WTC11 (cell line): ENCODE results near the gene BCAT1. TPM values are rescaled to one million over a fixed set of nuclear protein-coding genes. Genes with fewer than 3 reads are reported as not detected.

Source experiments
- ATAC-seq: fragments of 200-7000 bp; cut with Tn5 transposase; 2 replicates; pipeline ENCODE4 v1.10.0; 2021; ENCODE audit warnings: mild to moderate bottlenecking, moderate library complexity
- CTCF ChIA-PET: fragments of 300-600 bp; sonication (Branson Sonifier 250); formaldehyde crosslinking; loops from one replicate; lab custom pipeline; 2021; ENCODE audit warnings: antibody characterized with exemption; lab: Charles Lee
- POLR2A ChIA-PET: fragments of 350-600 bp; sonication (Branson Sonifier 250); formaldehyde crosslinking; loops from one replicate; lab custom pipeline; 2021; ENCODE audit warnings: antibody characterized with exemption; lab: Charles Lee
- DNase-seq: peaks from one replicate; pipeline ENCODE4 v3.0.0; 2021; ENCODE audit warnings: low spot score
- H3K27ac Mint-ChIP-seq: 2 replicates; pipeline ENCODE4 v1.8.0; 2021; ENCODE audit warnings: mixed read lengths
- H3K27me3 Mint-ChIP-seq: 2 replicates; pipeline ENCODE4 v1.8.0; 2021; ENCODE audit warnings: low read depth, mild to moderate bottlenecking, moderate library complexity, mixed read lengths
- H3K36me3 Mint-ChIP-seq: 2 replicates; pipeline ENCODE4 v1.8.0; 2021; ENCODE audit warnings: mixed read lengths
- H3K4me1 Mint-ChIP-seq: 2 replicates; pipeline ENCODE4 v1.8.0; 2022; ENCODE audit warnings: mixed read lengths
- H3K4me3 Mint-ChIP-seq: 2 replicates; pipeline ENCODE4 v1.8.0; 2021; ENCODE audit warnings: mild to moderate bottlenecking, moderate library complexity, mixed read lengths
- H3K9me3 Mint-ChIP-seq: 2 replicates; pipeline ENCODE4 v1.8.0; 2021; ENCODE audit warnings: mixed read lengths
- ETV6 ChIP-seq: sonication (generic); formaldehyde crosslinking; IDR thresholded peaks from 2 replicates; pipeline ENCODE4 v1.8.1; 2022; ENCODE audit warnings: mild to moderate bottlenecking, missing genetic modification reagents
- FOXK1 ChIP-seq: sonication (generic); formaldehyde crosslinking; IDR thresholded peaks from 2 replicates; pipeline ENCODE4 v1.8.0; 2022; ENCODE audit warnings: mild to moderate bottlenecking, moderate library complexity, missing genetic modification reagents
- GTF2I ChIP-seq: fragments of 250-450 bp; sonication (Bioruptor Pico); conservative IDR thresholded peaks from 2 replicates; pipeline ENCODE4 v1.4.0; 2021; ENCODE audit warnings: mild to moderate bottlenecking
- JUN ChIP-seq: sonication (generic); formaldehyde crosslinking; IDR thresholded peaks from 2 replicates; pipeline ENCODE4 v1.8.0; 2023; ENCODE audit warnings: mild to moderate bottlenecking, missing genetic modification reagents
- RELA ChIP-seq: sonication (generic); formaldehyde crosslinking; IDR thresholded peaks from 2 replicates; pipeline ENCODE4 v1.8.1; 2022; ENCODE audit warnings: missing genetic modification reagents, mild to moderate bottlenecking, borderline replicate concordance
- RORB ChIP-seq: fragments of 250-450 bp; sonication (Bioruptor Pico); IDR thresholded peaks from 2 replicates; pipeline ENCODE4 v1.9.0; 2021; ENCODE audit warnings: mild to moderate bottlenecking
- TCF7 ChIP-seq: sonication (generic); formaldehyde crosslinking; IDR thresholded peaks from 2 replicates; pipeline ENCODE4 v1.8.0; 2022; ENCODE audit warnings: mild to moderate bottlenecking, low read depth, missing genetic modification reagents, moderate library complexity
- TP53 ChIP-seq: sonication (generic); formaldehyde crosslinking; IDR thresholded peaks from 2 replicates; pipeline ENCODE4 v1.8.1; 2023; ENCODE audit warnings: mild to moderate bottlenecking, missing genetic modification reagents
- ZBTB21 ChIP-seq: sonication (generic); formaldehyde crosslinking; IDR thresholded peaks from 2 replicates; pipeline ENCODE4 v1.8.1; 2023; ENCODE audit warnings: mild to moderate bottlenecking, missing genetic modification reagents, borderline replicate concordance
- ZNF219 ChIP-seq: sonication (generic); formaldehyde crosslinking; IDR thresholded peaks from 2 replicates; pipeline ENCODE4 v1.8.0; 2023; ENCODE audit warnings: missing genetic modification reagents, mild to moderate bottlenecking, borderline replicate concordance
- ZNF232 ChIP-seq: sonication (generic); formaldehyde crosslinking; IDR thresholded peaks from 2 replicates; pipeline ENCODE4 v1.8.0; 2022; ENCODE audit warnings: mild to moderate bottlenecking, missing genetic modification reagents
- ZNF396 ChIP-seq: fragments of 250-450 bp; sonication (Bioruptor Pico); IDR thresholded peaks from 2 replicates; pipeline ENCODE4 v1.8.0; 2021; ENCODE audit warnings: mild to moderate bottlenecking, moderate library complexity, borderline replicate concordance
- ZNF416 ChIP-seq: fragments of 250-450 bp; sonication (Bioruptor Pico); IDR thresholded peaks from 2 replicates; pipeline ENCODE4 v1.9.0; 2021; ENCODE audit warnings: mild to moderate bottlenecking, inconsistent platforms
- ZNF423 ChIP-seq: fragments of 250-450 bp; sonication (Bioruptor Pico); IDR thresholded peaks from 2 replicates; pipeline ENCODE4 v2.1.2; 2022; ENCODE audit warnings: mild to moderate bottlenecking, moderate library complexity
- total RNA-seq: library from RNA; stranded (reverse); gene quantifications from 3 replicates; pipeline ENCODE4 v1.2.3, GENCODE V29; 2021
- TF ChIP-seq, protein P1 (sequence below): sonication (generic); formaldehyde crosslinking; IDR thresholded peaks from 2 replicates; pipeline ENCODE4 v1.8.0; 2022; ENCODE audit warnings: mild to moderate bottlenecking, missing genetic modification reagents
- TF ChIP-seq, protein P2 (sequence below): fragments of 250-450 bp; sonication (Bioruptor Pico); IDR thresholded peaks from 2 replicates; pipeline ENCODE4 v1.9.0; 2021; ENCODE audit warnings: mild to moderate bottlenecking
- TF ChIP-seq, protein P3 (sequence below): sonication (generic); formaldehyde crosslinking; IDR thresholded peaks from 2 replicates; pipeline ENCODE4 v1.8.1; 2022; ENCODE audit warnings: missing genetic modification reagents, borderline replicate concordance
- TF ChIP-seq, protein P4 (sequence below): sonication (generic); formaldehyde crosslinking; IDR thresholded peaks from 2 replicates; pipeline ENCODE4 v1.8.0; 2022; ENCODE audit warnings: mild to moderate bottlenecking, missing genetic modification reagents
- TF ChIP-seq, protein P5 (sequence below): sonication (generic); formaldehyde crosslinking; IDR thresholded peaks from 2 replicates; pipeline ENCODE4 v1.8.1; 2022; ENCODE audit warnings: low read depth, missing genetic modification reagents, borderline replicate concordance
- TF ChIP-seq, protein P6 (sequence below): sonication (generic); formaldehyde crosslinking; IDR thresholded peaks from 2 replicates; pipeline ENCODE4 v1.8.1; 2023; ENCODE audit warnings: mild to moderate bottlenecking, moderate library complexity, missing genetic modification reagents
- TF ChIP-seq, protein P7 (sequence below): sonication (generic); formaldehyde crosslinking; IDR thresholded peaks from 2 replicates; pipeline ENCODE4 v1.8.1; 2022; ENCODE audit warnings: low read depth, mild to moderate bottlenecking, moderate library complexity, missing genetic modification reagents, borderline replicate concordance

The BCAT1 gene
- total RNA-seq, 1 experiment from 2014 or later: 267 TPM

DNA sequence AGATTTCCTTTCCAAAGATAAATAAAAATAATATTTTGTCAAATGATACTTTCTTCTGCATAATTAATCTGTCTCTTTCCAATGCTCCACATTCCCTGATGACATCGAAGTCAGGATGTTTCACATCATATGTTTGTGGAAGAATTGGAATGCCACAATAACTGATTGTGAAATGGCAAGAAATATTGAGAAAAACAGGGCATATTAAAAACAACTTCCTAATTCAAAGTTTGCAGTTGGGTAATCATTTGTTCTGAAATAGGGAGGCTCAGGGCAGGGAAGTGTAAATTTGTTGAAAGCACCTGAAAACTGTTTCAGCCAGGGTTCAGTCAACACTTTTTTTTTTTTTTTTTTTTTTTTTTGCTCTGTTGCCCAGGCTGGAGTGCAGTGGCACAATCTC lies 50.7 kb downstream of the BCAT1 start:
- TF ChIP-seq, protein P1, sequence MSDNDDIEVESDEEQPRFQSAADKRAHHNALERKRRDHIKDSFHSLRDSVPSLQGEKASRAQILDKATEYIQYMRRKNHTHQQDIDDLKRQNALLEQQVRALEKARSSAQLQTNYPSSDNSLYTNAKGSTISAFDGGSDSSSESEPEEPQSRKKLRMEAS (CRISPR knock-in tag): no peak
- TF ChIP-seq JUN (CRISPR knock-in tag) (no peak), ZBTB21 (CRISPR knock-in tag) (no peak), RELA (CRISPR knock-in tag) (no peak), RORB (no peak), TP53 (no peak), ZNF423 (CRISPR knock-in tag) (no peak), TCF7 (CRISPR knock-in tag) (no peak), ZNF219 (CRISPR knock-in tag) (no peak), ZNF416 (CRISPR knock-in tag) (no peak), ZNF396 (CRISPR knock-in tag) (no peak), GTF2I (no peak)
- TF ChIP-seq, protein P2, sequence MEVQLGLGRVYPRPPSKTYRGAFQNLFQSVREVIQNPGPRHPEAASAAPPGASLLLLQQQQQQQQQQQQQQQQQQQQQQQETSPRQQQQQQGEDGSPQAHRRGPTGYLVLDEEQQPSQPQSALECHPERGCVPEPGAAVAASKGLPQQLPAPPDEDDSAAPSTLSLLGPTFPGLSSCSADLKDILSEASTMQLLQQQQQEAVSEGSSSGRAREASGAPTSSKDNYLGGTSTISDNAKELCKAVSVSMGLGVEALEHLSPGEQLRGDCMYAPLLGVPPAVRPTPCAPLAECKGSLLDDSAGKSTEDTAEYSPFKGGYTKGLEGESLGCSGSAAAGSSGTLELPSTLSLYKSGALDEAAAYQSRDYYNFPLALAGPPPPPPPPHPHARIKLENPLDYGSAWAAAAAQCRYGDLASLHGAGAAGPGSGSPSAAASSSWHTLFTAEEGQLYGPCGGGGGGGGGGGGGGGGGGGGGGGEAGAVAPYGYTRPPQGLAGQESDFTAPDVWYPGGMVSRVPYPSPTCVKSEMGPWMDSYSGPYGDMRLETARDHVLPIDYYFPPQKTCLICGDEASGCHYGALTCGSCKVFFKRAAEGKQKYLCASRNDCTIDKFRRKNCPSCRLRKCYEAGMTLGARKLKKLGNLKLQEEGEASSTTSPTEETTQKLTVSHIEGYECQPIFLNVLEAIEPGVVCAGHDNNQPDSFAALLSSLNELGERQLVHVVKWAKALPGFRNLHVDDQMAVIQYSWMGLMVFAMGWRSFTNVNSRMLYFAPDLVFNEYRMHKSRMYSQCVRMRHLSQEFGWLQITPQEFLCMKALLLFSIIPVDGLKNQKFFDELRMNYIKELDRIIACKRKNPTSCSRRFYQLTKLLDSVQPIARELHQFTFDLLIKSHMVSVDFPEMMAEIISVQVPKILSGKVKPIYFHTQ (CRISPR knock-in tag): no peak
- TF ChIP-seq, protein P3, sequence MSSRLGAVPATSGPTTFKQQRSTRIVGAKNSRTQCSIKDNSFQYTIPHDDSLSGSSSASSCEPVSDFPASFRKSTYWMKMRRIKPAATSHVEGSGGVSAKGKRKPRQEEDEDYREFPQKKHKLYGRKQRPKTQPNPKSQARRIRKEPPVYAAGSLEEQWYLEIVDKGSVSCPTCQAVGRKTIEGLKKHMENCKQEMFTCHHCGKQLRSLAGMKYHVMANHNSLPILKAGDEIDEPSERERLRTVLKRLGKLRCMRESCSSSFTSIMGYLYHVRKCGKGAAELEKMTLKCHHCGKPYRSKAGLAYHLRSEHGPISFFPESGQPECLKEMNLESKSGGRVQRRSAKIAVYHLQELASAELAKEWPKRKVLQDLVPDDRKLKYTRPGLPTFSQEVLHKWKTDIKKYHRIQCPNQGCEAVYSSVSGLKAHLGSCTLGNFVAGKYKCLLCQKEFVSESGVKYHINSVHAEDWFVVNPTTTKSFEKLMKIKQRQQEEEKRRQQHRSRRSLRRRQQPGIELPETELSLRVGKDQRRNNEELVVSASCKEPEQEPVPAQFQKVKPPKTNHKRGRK (CRISPR knock-in tag): no peak
- TF ChIP-seq, protein P4, sequence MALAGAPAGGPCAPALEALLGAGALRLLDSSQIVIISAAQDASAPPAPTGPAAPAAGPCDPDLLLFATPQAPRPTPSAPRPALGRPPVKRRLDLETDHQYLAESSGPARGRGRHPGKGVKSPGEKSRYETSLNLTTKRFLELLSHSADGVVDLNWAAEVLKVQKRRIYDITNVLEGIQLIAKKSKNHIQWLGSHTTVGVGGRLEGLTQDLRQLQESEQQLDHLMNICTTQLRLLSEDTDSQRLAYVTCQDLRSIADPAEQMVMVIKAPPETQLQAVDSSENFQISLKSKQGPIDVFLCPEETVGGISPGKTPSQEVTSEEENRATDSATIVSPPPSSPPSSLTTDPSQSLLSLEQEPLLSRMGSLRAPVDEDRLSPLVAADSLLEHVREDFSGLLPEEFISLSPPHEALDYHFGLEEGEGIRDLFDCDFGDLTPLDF (CRISPR knock-in tag): no peak
- Mint-ChIP-seq H3K27me3 (no peaks in the 10 kb centered on the region), H3K9me3 (no peaks in the 10 kb centered on the region), H3K4me1 (peaks cover 28% of the 10 kb centered on the region), H3K4me3 (no peak overlapping the region), H3K36me3 (peaks cover 29% of the 10 kb centered on the region), H3K27ac (0 out of 2 replicates have a peak overlapping the region, but pooled peaks have one; percentile 48)
- ATAC-seq: no peak
- CTCF ChIA-PET: no interaction called here
- DNase-seq: no peak
- POLR2A ChIA-PET: no interaction called here

DNA sequence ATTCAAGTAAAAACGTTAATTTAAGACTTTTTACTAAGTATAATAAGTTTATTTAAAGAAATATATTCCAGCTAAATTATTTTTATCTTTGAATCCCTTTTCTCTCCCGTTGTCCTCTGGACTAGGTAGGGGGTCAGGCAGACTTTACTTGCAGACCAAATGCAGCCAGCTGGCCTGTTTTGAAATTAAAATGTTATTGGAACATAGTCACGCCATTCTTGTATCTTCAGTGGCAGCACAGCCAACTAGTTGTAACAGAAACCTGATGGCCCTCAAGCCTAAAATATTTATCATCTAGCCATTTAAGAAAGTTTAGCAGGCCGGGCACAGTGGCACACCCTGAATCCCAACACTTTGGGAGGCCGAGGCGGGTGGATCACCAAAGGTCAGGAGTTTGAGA lies 52.7 kb downstream of the BCAT1 start:
- ChIA-PET POLR2A (no interaction called here), CTCF (no interaction called here)
- peak overlapping the region; percentile 15; the same call in 1 of the 2 replicates for H3K27ac Mint-ChIP-seq
- DNase-seq (no peak), ATAC-seq (no peak)
- no peaks in the 10 kb centered on the region for H3K27me3 Mint-ChIP-seq
- no peak overlapping the region for H3K4me3 Mint-ChIP-seq
- TF ChIP-seq FOXK1 (no peak), JUN (CRISPR knock-in tag) (no peak), ZNF232 (CRISPR knock-in tag) (no peak), ZNF423 (CRISPR knock-in tag) (no peak), ETV6 (CRISPR knock-in tag) (no peak)
- TF ChIP-seq, protein P5, sequence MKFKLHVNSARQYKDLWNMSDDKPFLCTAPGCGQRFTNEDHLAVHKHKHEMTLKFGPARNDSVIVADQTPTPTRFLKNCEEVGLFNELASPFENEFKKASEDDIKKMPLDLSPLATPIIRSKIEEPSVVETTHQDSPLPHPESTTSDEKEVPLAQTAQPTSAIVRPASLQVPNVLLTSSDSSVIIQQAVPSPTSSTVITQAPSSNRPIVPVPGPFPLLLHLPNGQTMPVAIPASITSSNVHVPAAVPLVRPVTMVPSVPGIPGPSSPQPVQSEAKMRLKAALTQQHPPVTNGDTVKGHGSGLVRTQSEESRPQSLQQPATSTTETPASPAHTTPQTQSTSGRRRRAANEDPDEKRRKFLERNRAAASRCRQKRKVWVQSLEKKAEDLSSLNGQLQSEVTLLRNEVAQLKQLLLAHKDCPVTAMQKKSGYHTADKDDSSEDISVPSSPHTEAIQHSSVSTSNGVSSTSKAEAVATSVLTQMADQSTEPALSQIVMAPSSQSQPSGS (CRISPR knock-in tag): no peak
- TF ChIP-seq, protein P6, sequence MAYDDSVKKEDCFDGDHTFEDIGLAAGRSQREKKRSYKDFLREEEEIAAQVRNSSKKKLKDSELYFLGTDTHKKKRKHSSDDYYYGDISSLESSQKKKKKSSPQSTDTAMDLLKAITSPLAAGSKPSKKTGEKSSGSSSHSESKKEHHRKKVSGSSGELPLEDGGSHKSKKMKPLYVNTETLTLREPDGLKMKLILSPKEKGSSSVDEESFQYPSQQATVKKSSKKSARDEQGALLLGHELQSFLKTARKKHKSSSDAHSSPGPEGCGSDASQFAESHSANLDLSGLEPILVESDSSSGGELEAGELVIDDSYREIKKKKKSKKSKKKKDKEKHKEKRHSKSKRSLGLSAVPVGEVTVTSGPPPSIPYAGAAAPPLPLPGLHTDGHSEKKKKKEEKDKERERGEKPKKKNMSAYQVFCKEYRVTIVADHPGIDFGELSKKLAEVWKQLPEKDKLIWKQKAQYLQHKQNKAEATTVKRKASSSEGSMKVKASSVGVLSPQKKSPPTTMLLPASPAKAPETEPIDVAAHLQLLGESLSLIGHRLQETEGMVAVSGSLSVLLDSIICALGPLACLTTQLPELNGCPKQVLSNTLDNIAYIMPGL (CRISPR knock-in tag): no peak
- TF ChIP-seq, protein P7, sequence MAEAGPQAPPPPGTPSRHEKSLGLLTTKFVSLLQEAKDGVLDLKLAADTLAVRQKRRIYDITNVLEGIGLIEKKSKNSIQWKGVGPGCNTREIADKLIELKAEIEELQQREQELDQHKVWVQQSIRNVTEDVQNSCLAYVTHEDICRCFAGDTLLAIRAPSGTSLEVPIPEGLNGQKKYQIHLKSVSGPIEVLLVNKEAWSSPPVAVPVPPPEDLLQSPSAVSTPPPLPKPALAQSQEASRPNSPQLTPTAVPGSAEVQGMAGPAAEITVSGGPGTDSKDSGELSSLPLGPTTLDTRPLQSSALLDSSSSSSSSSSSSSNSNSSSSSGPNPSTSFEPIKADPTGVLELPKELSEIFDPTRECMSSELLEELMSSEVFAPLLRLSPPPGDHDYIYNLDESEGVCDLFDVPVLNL (CRISPR knock-in tag): no peak
- peaks cover 22% of the 10 kb centered on the region for H3K4me1 Mint-ChIP-seq
- peaks cover 41% of the 10 kb centered on the region for H3K36me3 Mint-ChIP-seq
- no peaks in the 10 kb centered on the region for H3K9me3 Mint-ChIP-seq
